K562 (cell line): ENCODE results near the gene DTX1. TPM values are rescaled to one million over a fixed set of nuclear protein-coding genes. Genes with fewer than 3 reads are reported as not detected.

Experiments used
- ATAC-seq: fragments of 200-7000 bp; cut with Tn5 transposase; 3 replicates; pipeline ENCODE4 v1.9.1; 2020; ENCODE audit warnings: moderate library complexity
- BruUV-seq: library from RNA; stranded (reverse); fragments of 400-500 nt; replicated peaks from 2 replicates; lab custom pipeline; 2021; lab: Mats Ljungman, UMichigan
- CTCF ChIA-PET: fragments of 300-600 bp; formaldehyde crosslinking; extraction: SDS; loops from one replicate; lab custom pipeline; 2021; ENCODE audit warnings: low intra/inter-chr PET ratio; lab: Yijun Ruan, JAX
- POLR2A ChIA-PET: fragments of 300-600, 350-650 bp; sonication (Branson Sonifier 250); formaldehyde crosslinking; extraction: SDS; loops from one replicate; lab custom pipeline; 2021; ENCODE audit warnings: antibody characterized with exemption, inconsistent platforms; lab: Yijun Ruan, JAX
- DNase-seq, 4 experiments: peaks; one replicate each; pipeline versions ENCODE4 v3.0.0 to v3.0.0-alpha.2; 2011 to 2018; ENCODE audit warnings: low spot score in 3 of 4, mixed read lengths in 3 of 4; ENCODE audit errors: extremely low read depth in 1 of 4
- FAIRE-seq: peaks from 2 replicates; lab custom pipeline; 2011; peaks lifted over from hg19 to GRCh38; lab: Jason Lieb, UNC
- H2AFZ ChIP-seq: 2 replicates; pipeline ENCODE4 v1.6.0; 2011; ENCODE audit warnings: low read depth, low read length, control low read depth, inconsistent platforms
- H3K27ac ChIP-seq: fragments of 200-600 bp; 3 replicates; pipeline ENCODE4 v1.8.0; 2011; ENCODE audit warnings: low read depth, mild to moderate bottlenecking, control low read depth, inconsistent platforms, low read length, moderate library complexity, mixed read lengths; ENCODE audit errors: extremely low read depth
- H3K27me3 ChIP-seq, 2 experiments: fragments of 300-600 bp in 1 of 2; 2 replicates in 1 of 2; 3 replicates in 1 of 2; pipeline versions ENCODE4 v1.6.0 to v1.8.0; 2011; ENCODE audit warnings: inconsistent platforms in 2 of 2, low read length in 2 of 2, mild to moderate bottlenecking in 1 of 2, mixed read lengths in 1 of 2, moderate library complexity in 1 of 2; ENCODE audit not compliant: control insufficient read depth in 2 of 2, insufficient read depth in 2 of 2
- H3K36me3 ChIP-seq: fragments of 300-600 bp; 3 replicates; pipeline ENCODE4 v1.8.0; 2011; ENCODE audit warnings: mild to moderate bottlenecking, low read length, inconsistent platforms; ENCODE audit not compliant: control insufficient read depth, insufficient read depth
- H3K4me1 ChIP-seq, 2 experiments: fragments of 200-600 bp in 1 of 2; replicated peaks in 1 of 2; 2 replicates in 1 of 2; 3 replicates in 1 of 2; pipeline versions ENCODE4 v1.5.1 to v1.8.0; 2011; ENCODE audit warnings: inconsistent platforms in 2 of 2, low read length in 2 of 2, mild to moderate bottlenecking in 1 of 2, mixed read lengths in 1 of 2, moderate library complexity in 1 of 2; ENCODE audit not compliant: control insufficient read depth in 2 of 2, insufficient read depth in 2 of 2
- H3K4me2 ChIP-seq: 2 replicates; pipeline ENCODE4 v1.6.1; 2011; ENCODE audit warnings: low read length, control low read depth, inconsistent platforms, mixed read lengths; ENCODE audit not compliant: insufficient read depth
- H3K4me3 ChIP-seq: fragments of 200-600 bp; sonication (generic), shearing (Covaris generic); 2 replicates; pipeline ENCODE4 v1.5.1; 2016; ENCODE audit warnings: control low read depth, inconsistent platforms
- H3K79me2 ChIP-seq: fragments of 200-600 bp; 3 replicates; pipeline ENCODE4 v1.8.0; 2011; ENCODE audit warnings: low read length, inconsistent platforms; ENCODE audit not compliant: control insufficient read depth, insufficient read depth
- H3K9ac ChIP-seq, 2 experiments: 2 replicates each; pipeline versions ENCODE4 v1.6.0 to v1.6.1; 2011; ENCODE audit warnings: low read depth in 2 of 2, low read length in 2 of 2, control low read depth in 1 of 2, inconsistent platforms in 1 of 2, mild to moderate bottlenecking in 1 of 2, mixed read lengths in 1 of 2; ENCODE audit not compliant: insufficient read depth in 1 of 2
- H3K9me1 ChIP-seq: one replicate; pipeline ENCODE4 v1.6.0; 2011; ENCODE audit warnings: inconsistent platforms, mild to moderate bottlenecking, low read length, moderate library complexity; ENCODE audit not compliant: control insufficient read depth, insufficient read depth
- H3K9me3 ChIP-seq: replicated peaks from 2 replicates; pipeline ENCODE4 v1.5.1; 2011; ENCODE audit warnings: low read depth, low read length, inconsistent platforms; ENCODE audit not compliant: control insufficient read depth, insufficient read depth
- H4K20me1 ChIP-seq: replicated peaks from 2 replicates; pipeline ENCODE4 v1.6.1; 2011; ENCODE audit warnings: low read length, inconsistent platforms, mixed read lengths; ENCODE audit not compliant: control insufficient read depth, insufficient read depth
- ATF2 ChIP-seq: sonication (generic); formaldehyde crosslinking; IDR thresholded peaks from 2 replicates; pipeline ENCODE4 v1.8.1; 2022; ENCODE audit warnings: missing genetic modification reagents
- E2F5 ChIP-seq: sonication (generic); formaldehyde crosslinking; IDR thresholded peaks from 2 replicates; pipeline ENCODE4 v1.8.0; 2022; ENCODE audit warnings: mild to moderate bottlenecking, missing genetic modification reagents
- SRF ChIP-seq, 2 experiments: fragments of 250-450, 450-650 bp in 1 of 2; sonication (Bioruptor Pico) in 1 of 2; sonication (generic) in 1 of 2; formaldehyde crosslinking; IDR thresholded peaks; 2 replicates each; pipeline versions ENCODE4 v1.5.0 to v1.5.1; 2020 to 2022; ENCODE audit warnings: mild to moderate bottlenecking in 1 of 2, missing genetic modification reagents in 1 of 2
- TRIM24 ChIP-seq, 2 experiments: fragments of 450-650 bp; IDR thresholded peaks; 2 replicates each; pipeline ENCODE4 v1.6.1; 2016
- ZNF282 ChIP-seq: sonication (generic); formaldehyde crosslinking; IDR thresholded peaks from 2 replicates; pipeline ENCODE4 v1.8.1; 2023; ENCODE audit warnings: missing genetic modification reagents
- WGBS: fragments of 100-300 bp; shearing (Covaris generic); methylation state at CpG from one replicate; pipeline ENCODE4 v1.1.6; 2016; ENCODE audit warnings: low coverage, mixed read lengths; ENCODE audit not compliant: insufficient coverage; ENCODE audit errors: missing lambda C conversion rate; 5-methylcytosine and 5-hydroxymethylcytosine counted together
- in situ Hi-C: fragments of 300-500 bp; cut with MboI; formaldehyde crosslinking; loops from 4 replicates; pipeline ENCODE4 v1.15.0; 2018; ENCODE audit warnings: inconsistent platforms, mixed read lengths
- intact Hi-C: fragments of 100-400 bp; cut with micrococcal nuclease; formaldehyde crosslinking; loops from 2 replicates; pipeline ENCODE4 v1.14.2; 2022
- polyA plus RNA-seq, 8 experiments: library from polyadenylated mRNA; depleted of rRNA in 4 of 8; stranded (reverse) in 5 of 8; unstranded in 3 of 8; fragments of >200 nt; fragmentation: Nextera tagmentation in 2 of 8; fragmentation: Illumina TruSeq in 1 of 8; extraction: Ambion mirVana in 2 of 8; extraction: Trizol in 1 of 8; gene quantifications; 2 replicates each; pipeline versions ENCODE4 v1.2.1 to v1.2.3, GENCODE V29; 2011 to 2014; ENCODE audit warnings: inconsistent platforms in 1 of 8, missing spikeins in 1 of 8
- total RNA-seq, 7 experiments: library from RNA; depleted of rRNA in 6 of 7; stranded (reverse); fragments of >200 nt in 6 of 7; fragmentation: Illumina TruSeq in 2 of 7; extraction: Trizol in 2 of 7; gene quantifications; 2 replicates each; pipeline versions ENCODE4 v1.2.1 to v1.2.3, GENCODE V29; 2011 to 2021; ENCODE audit warnings: low replicate concordance in 1 of 7

The DTX1 gene
- total and polyA plus RNA-seq, 9 of the 15 experiments (the other 6 are each of a cell fraction or from before 2014, with no cell fraction given), result not detected

- Histone ChIP-seq H3K4me1 (peaks cover 0 to 8% of the 10 kb centered on the region in 2 experiments; a peak in 2 of 5 replicates), H3K9me1 (no peaks in the 10 kb centered on the region), H3K36me3 (no peaks in the 10 kb centered on the region), H4K20me1 (0 out of 2 replicates have a peak, but pooled peaks cover 6% of the 10 kb centered on the region), H3K79me2 (no peaks in the 10 kb centered on the region), H3K9me3 (no peaks in the 10 kb centered on the region), H3K27me3 (peaks cover 9 to 43% of the 10 kb centered on the region in 2 experiments; a peak in 4 of 5 replicates), H3K4me2 (no peak overlapping the region), H2AFZ (no peak overlapping the region), H3K4me3 (no peak overlapping the region), H3K27ac (no peak overlapping the region), H3K9ac (no peak overlapping the region)
- intact Hi-C loops, result no loop called here
- DNase-seq (no peak), ATAC-seq (no peak), FAIRE-seq (no peak)
- in situ Hi-C loops, result no loop called here
- BruUV-seq, result no TSS peak
- ChIA-PET POLR2A (no interaction called here), CTCF (no interaction called here)
- 18% methylated on average over 8 of the region's 48 CpGs for WGBS
- TF ChIP-seq TRIM24 (IDR thresholded peaks at IDR 0.05) (no peak), SRF (CRISPR knock-in tag; IDR thresholded peaks at IDR 0.05) (no peak), ATF2 (no peak), ZNF282 (CRISPR knock-in tag) (no peak), E2F5 (no peak)
These were observed 21.3 kb downstream of the DTX1 start for GRCh38 chr12:113077859-113078255.
